ENCODE measurements around the gene DLGAP3.

GRCh38 chr1:34827341-34827941 is 102.0 kb downstream of the DLGAP3 start:
- TF ChIP-seq CTCF (IDR thresholded peaks at IDR 0.05; ENCODE audit: borderline replicate concordance, extremely low read depth, low read length, poor library complexity, severe bottlenecking) (no peak), EZH2 (IDR thresholded peaks at IDR 0.05; ENCODE audit: borderline replicate concordance, low read depth, low read length, severe bottlenecking) (no peak)
